OCI-LY1 (cell line): ENCODE data around the gene RPL28.

ENCODE experiments used
- H2AFZ ChIP-seq: fragments of 200-600 bp; sonication (generic), shearing (Covaris generic); 2 replicates; pipeline ENCODE4 v1.6.0; 2014; ENCODE audit warnings: antibody characterized with exemption, mild to moderate bottlenecking, low read length
- H3F3A ChIP-seq: fragments of 200-600 bp; sonication (generic), shearing (Covaris generic); 2 replicates; pipeline ENCODE4 v1.6.0; 2014; ENCODE audit warnings: mild to moderate bottlenecking, antibody characterized with exemption, low read length, moderate library complexity; ENCODE audit not compliant: insufficient read depth
- H3K27ac ChIP-seq: fragments of 200-600 bp; sonication (generic); 2 replicates; pipeline ENCODE4 v1.5.1; 2014; ENCODE audit warnings: low read length, mixed run types, mild to moderate bottlenecking, low read depth; ENCODE audit not compliant: poor library complexity, severe bottlenecking
- H3K27me3 ChIP-seq: fragments of 200-600 bp; sonication (generic); 2 replicates; pipeline ENCODE4 v1.6.0; 2014; ENCODE audit warnings: antibody characterized with exemption, mild to moderate bottlenecking, low read length, moderate library complexity; ENCODE audit not compliant: insufficient read depth
- H3K36me3 ChIP-seq: fragments of 200-600 bp; sonication (generic); 2 replicates; pipeline ENCODE4 v1.6.1; 2014; ENCODE audit warnings: mild to moderate bottlenecking, antibody characterized with exemption, low read length, moderate library complexity, mixed read lengths; ENCODE audit not compliant: insufficient read depth
- H3K4me1 ChIP-seq: fragments of 200-600 bp; sonication (generic); 2 replicates; pipeline ENCODE4 v1.5.1; 2014; ENCODE audit warnings: mild to moderate bottlenecking, low read length, moderate library complexity; ENCODE audit not compliant: insufficient read depth, severe bottlenecking
- H3K4me2 ChIP-seq: fragments of 200-600 bp; sonication (generic), shearing (Covaris generic); 2 replicates; pipeline ENCODE4 v1.6.1; 2014; ENCODE audit warnings: low read length
- H3K4me3 ChIP-seq: fragments of 200-600 bp; sonication (generic); 2 replicates; pipeline ENCODE4 v1.5.1; 2014; ENCODE audit warnings: low read length, low read depth, mild to moderate bottlenecking, mixed read lengths; ENCODE audit not compliant: poor library complexity, severe bottlenecking
- H3K79me2 ChIP-seq: fragments of 200-600 bp; shearing (Covaris generic); 2 replicates; pipeline ENCODE4 v1.6.1; 2016; ENCODE audit warnings: mixed run types, low read length, mixed read lengths; ENCODE audit not compliant: insufficient read depth
- H3K9ac ChIP-seq: fragments of 200-600 bp; sonication (generic), shearing (Covaris generic); 2 replicates; pipeline ENCODE4 v1.6.1; 2014; ENCODE audit warnings: mild to moderate bottlenecking, low read length, mixed read lengths
- H3K9me2 ChIP-seq: fragments of 200-600 bp; sonication (generic), shearing (Covaris generic); 2 replicates; pipeline ENCODE4 v1.6.1; 2014; ENCODE audit warnings: low read depth, mild to moderate bottlenecking, low read length, mixed read lengths
- H3K9me3 ChIP-seq: fragments of 200-600 bp; shearing (Covaris generic); 2 replicates; pipeline ENCODE4 v1.6.1; 2014; ENCODE audit warnings: low read length, mixed read lengths
- H4K20me1 ChIP-seq: fragments of 200-600 bp; sonication (generic), shearing (Covaris generic); 2 replicates; pipeline ENCODE4 v1.6.0; 2016; ENCODE audit warnings: mild to moderate bottlenecking, low read length; ENCODE audit not compliant: insufficient read depth
- EZH2 ChIP-seq: fragments of 200-600 bp; sonication (generic), shearing (Covaris generic); IDR thresholded peaks from 2 replicates; pipeline ENCODE4 v1.8.0; 2017; ENCODE audit warnings: borderline replicate concordance, mixed run types, mild to moderate bottlenecking, antibody characterized with exemption, low read length, moderate library complexity, mixed read lengths
- TF ChIP-seq, protein P1 (sequence below): fragments of 200-600 bp; sonication (generic), shearing (Covaris generic); IDR thresholded peaks from 2 replicates; pipeline ENCODE4 v1.5.1; 2017; ENCODE audit warnings: mild to moderate bottlenecking, antibody characterized with exemption, low read length, moderate library complexity, mixed read lengths

Gene RPL28

DNA sequence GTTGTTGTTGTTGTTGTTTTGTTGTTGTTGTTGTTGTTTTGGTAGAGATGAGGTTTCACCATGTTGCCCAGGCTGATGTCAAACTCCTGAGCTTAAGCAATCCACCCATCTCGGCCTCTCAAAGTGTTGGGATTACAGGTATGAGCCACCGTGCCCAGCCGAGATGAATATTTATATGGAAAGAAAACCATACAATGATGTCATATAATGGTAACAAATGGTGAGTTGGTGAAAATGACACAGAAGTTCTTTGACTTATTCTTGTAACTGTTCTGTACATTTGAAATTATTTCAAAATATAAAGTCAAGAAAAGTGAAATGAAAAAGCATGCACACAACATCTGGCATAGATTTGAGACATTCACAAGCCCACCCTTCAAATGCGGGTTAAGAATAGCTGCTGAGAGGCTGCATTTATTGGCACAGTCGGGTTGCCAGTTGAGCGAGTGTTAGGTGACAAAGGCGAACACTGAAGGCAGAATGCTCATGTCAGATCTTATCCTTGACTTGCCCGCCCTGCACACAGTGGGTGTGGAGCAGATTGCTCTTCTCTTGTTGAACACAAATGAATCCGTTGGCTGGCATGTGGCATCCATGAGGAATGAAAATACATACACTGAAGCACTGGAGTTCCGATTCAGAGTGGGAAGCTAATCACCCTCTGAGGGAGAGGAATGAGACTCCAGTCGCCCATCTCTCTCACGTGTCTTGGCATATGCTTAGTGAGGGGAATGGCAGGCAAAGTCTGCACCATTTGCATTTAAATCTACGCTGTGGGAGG lies 37.7 kb downstream of the RPL28 start:
- H3K36me3 ChIP-seq: no peaks in the 10 kb centered on the region; the same call in 1 of the 2 replicates
- no peaks in the 10 kb centered on the region for H3F3A ChIP-seq
- no peak overlapping the region for H2AFZ ChIP-seq
- H3K9ac ChIP-seq: no peak overlapping the region
- H3K27ac ChIP-seq: no peak overlapping the region
- no peaks in the 10 kb centered on the region for H3K9me2 ChIP-seq
- no peak overlapping the region for H3K4me3 ChIP-seq
- no peaks in the 10 kb centered on the region for H3K79me2 ChIP-seq
- no peak overlapping the region for H3K4me2 ChIP-seq
- no peak for TF ChIP-seq EZH2
- TF ChIP-seq, protein P1, sequence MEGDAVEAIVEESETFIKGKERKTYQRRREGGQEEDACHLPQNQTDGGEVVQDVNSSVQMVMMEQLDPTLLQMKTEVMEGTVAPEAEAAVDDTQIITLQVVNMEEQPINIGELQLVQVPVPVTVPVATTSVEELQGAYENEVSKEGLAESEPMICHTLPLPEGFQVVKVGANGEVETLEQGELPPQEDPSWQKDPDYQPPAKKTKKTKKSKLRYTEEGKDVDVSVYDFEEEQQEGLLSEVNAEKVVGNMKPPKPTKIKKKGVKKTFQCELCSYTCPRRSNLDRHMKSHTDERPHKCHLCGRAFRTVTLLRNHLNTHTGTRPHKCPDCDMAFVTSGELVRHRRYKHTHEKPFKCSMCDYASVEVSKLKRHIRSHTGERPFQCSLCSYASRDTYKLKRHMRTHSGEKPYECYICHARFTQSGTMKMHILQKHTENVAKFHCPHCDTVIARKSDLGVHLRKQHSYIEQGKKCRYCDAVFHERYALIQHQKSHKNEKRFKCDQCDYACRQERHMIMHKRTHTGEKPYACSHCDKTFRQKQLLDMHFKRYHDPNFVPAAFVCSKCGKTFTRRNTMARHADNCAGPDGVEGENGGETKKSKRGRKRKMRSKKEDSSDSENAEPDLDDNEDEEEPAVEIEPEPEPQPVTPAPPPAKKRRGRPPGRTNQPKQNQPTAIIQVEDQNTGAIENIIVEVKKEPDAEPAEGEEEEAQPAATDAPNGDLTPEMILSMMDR: no peak
- H4K20me1 ChIP-seq: no peaks in the 10 kb centered on the region
- peaks cover 13% of the 10 kb centered on the region; the same call in 1 of the 2 replicates for H3K27me3 ChIP-seq
- H3K9me3 ChIP-seq: peaks cover 3% of the 10 kb centered on the region; the same call in 1 of the 2 replicates
- H3K4me1 ChIP-seq: no peaks in the 10 kb centered on the region

DNA sequence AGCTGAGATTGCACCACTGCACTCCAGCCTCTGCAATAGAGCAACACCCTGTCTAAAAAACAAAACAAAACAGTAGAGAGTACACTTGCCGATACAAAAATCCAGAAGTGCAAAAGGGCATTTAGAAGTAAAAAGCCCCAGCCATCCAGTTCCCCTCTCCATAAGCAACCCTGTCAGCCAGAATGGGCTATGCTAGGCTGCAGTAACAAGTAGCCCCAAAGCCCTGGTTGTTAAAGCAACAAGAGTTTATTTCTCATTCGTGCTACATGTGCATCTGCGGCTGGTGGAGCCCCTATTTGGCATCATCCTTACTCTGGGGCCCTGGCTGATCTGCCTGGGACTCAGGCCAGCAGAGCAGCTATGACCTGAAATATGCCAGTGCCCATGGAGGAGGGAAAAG lies 38.8 kb downstream of the RPL28 start:
- no peak for TF ChIP-seq EZH2
- TF ChIP-seq, protein P1: no peak
- Histone ChIP-seq H3K36me3 (no peaks in the 10 kb centered on the region; the same call in 1 of the 2 replicates), H2AFZ (no peak overlapping the region), H3K9me2 (no peaks in the 10 kb centered on the region), H3F3A (no peaks in the 10 kb centered on the region), H3K27ac (no peak overlapping the region), H3K9ac (no peak overlapping the region), H3K27me3 (peaks cover 10% of the 10 kb centered on the region; the same call in 1 of the 2 replicates), H3K9me3 (peaks cover 3% of the 10 kb centered on the region; the same call in 1 of the 2 replicates), H4K20me1 (no peaks in the 10 kb centered on the region), H3K79me2 (no peaks in the 10 kb centered on the region), H3K4me1 (no peaks in the 10 kb centered on the region), H3K4me3 (no peak overlapping the region), H3K4me2 (no peak overlapping the region)

DNA sequence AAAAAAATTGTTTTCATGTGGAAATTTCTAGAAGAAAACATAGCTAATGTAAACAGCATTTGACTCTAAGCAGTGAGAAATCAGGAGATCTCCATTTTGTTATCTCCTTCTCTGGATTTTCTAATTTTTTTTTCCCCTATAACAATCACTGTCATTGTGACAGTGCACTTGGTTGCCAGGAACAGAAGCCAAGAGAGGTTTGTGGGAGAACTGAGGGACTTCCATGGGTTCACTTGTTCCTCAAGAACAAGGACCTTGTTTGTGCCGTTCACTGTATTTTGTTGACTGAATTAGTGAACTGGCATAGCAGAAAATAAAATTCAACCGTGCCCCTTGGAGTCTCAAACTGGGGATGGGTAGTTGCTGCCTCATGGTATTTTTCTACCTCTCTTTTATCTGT lies 40.3 kb downstream of the RPL28 start:
- Histone ChIP-seq H3K4me2 (no peak overlapping the region), H3K4me1 (no peaks in the 10 kb centered on the region), H3K79me2 (no peaks in the 10 kb centered on the region), H3K27ac (no peak overlapping the region), H3K36me3 (no peaks in the 10 kb centered on the region), H4K20me1 (no peaks in the 10 kb centered on the region), H2AFZ (no peak overlapping the region), H3K4me3 (no peak overlapping the region), H3K27me3 (no peaks in the 10 kb centered on the region; the same call in 1 of the 2 replicates), H3F3A (no peaks in the 10 kb centered on the region), H3K9me2 (no peaks in the 10 kb centered on the region), H3K9me3 (no peaks in the 10 kb centered on the region), H3K9ac (no peak overlapping the region)
- TF ChIP-seq EZH2: no peak
- TF ChIP-seq, protein P1: no peak
